Activated naive CD8-positive, alpha-beta T cell treated with anti-CD3 and anti-CD28 coated beads, Interleukin-2, amount 50 U/mL, for 24 hours (primary cell): Measurements from ENCODE around the gene PLEKHG3.
"Not testable (repeated sequence)": the region's sequence is repeated elsewhere in the genome, so short reads cannot be mapped to it uniquely, and the experiment has no call there.

ENCODE experiments used
- ATAC-seq: fragments of 150-1000 bp; cut with Tn5 transposase; one replicate; pipeline ENCODE4 v1.10.0; 2021
- DNase-seq: peaks from one replicate; pipeline ENCODE4 v3.0.0; 2021
- H3K27ac Mint-ChIP-seq: one replicate; pipeline ENCODE4 v1.8.0; 2021; ENCODE audit warnings: mild to moderate bottlenecking, mixed read lengths
- H3K27me3 Mint-ChIP-seq: one replicate; pipeline ENCODE4 v1.8.0; 2021; ENCODE audit warnings: mixed read lengths
- H3K36me3 Mint-ChIP-seq: one replicate; pipeline ENCODE4 v1.8.0; 2021; ENCODE audit warnings: low read depth, mixed read lengths
- H3K4me1 Mint-ChIP-seq: one replicate; pipeline ENCODE4 v1.8.0; 2021; ENCODE audit warnings: mixed read lengths
- H3K4me3 Mint-ChIP-seq: one replicate; pipeline ENCODE4 v1.8.0; 2021; ENCODE audit warnings: mild to moderate bottlenecking, moderate library complexity, mixed read lengths
- H3K9me3 Mint-ChIP-seq: one replicate; pipeline ENCODE4 v1.8.0; 2021; ENCODE audit warnings: mixed read lengths

The PLEKHG3 gene

DNA sequence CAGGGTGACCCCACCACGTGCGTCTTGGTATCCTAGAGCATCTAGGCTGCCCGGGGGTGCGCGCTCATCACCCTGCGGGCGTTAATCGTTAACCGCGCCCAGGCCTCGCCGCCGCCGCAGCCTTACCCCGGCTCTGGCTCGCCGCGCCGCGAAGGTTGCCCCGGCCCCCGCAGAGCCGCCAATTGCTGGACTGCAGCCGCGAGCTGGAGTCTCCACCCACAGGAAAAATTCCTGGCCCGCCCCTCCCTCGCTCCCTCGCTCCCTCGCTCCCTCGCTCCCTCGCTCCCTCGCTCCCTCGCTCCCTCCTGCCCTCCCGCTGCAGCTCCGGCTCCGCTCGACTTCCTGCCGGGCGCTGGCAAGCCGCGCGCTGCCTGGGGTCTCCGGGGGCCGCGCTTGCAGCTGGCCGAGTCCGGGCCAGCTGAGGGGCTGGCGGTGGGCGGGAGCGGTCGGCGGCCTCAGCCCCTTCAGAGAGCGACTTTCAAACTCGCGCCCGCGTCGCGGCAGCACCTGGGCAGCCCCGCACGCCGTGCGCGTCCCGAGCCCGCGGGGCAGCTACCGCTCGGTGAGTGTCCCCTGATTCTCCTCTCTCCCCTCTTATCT lies at the start of gene PLEKHG3:
Gene PLEKHG3, plus strand, starts transcription at position 282 of the 600 bp plus-strand sequence. CDS start 23,208 bp downstream, outside the sequence.
- Mint-ChIP-seq H3K27me3 (peaks cover 63% of the 10 kb centered on the region), H3K4me3 (peak within 1 kb of the TSS; percentile 61), H3K36me3 (no peaks in the 10 kb centered on the region), H3K9me3 (no peaks in the 10 kb centered on the region), H3K4me1 (peaks cover 36% of the 10 kb centered on the region), H3K27ac (no peak within 1 kb of the TSS)
- ATAC-seq (peak; percentile 27), DNase-seq (peak; percentile 32)

DNA sequence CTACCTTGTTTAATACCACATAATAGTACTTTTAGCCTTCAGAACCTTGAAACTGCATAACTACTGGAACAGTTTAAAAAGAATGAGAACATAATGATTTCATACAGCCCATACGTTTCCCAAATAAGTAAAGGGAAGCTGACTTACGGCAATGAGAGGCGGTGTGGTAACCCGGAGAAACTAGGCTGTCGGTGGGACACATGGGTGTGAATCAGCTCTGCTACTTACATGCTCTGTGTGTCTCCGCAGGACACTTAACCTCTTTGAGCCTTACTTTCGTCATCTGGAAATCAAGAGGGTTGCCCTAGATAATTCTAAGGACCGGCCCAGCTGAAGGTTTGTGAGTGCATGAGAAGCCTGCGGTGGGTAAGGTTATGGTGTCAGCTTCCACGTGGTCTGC lies 49.3 kb upstream of the PLEKHG3 start:
- ATAC-seq (no peak), DNase-seq (no peak)

DNA sequence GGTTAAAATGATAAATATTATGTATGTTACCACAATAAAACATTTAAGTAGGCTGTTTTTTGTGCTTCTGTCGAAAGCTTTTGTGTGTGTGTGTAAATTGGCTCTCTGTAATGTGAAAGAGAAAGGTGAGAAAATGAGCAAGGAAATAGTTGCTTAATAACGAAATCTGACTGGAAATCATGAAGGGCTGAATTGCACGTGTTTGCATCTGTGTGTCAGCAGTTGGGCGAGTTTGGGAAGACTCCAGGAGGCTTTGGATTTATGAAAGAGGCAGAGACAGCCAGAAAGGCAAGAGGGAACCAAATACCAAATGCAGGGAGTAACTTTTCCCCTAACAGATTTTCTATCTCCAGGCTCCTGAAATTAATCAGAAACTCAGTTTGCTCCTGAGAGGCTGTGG lies 47.2 kb upstream of the PLEKHG3 start:
- no peaks in the 10 kb centered on the region for H3K9me3 Mint-ChIP-seq
- peaks cover 18% of the 10 kb centered on the region for H3K4me1 Mint-ChIP-seq
- peaks cover 28% of the 10 kb centered on the region for H3K27me3 Mint-ChIP-seq
- ATAC-seq, result no peak
- no peaks in the 10 kb centered on the region for H3K36me3 Mint-ChIP-seq
- no peak overlapping the region for H3K27ac Mint-ChIP-seq
- no peak for DNase-seq
- H3K4me3 Mint-ChIP-seq, result no peak overlapping the region

More for the DNA sequence above, 49.3 kb upstream of the PLEKHG3 start:
- Mint-ChIP-seq H3K27ac (no peak overlapping the region), H3K4me3 (no peak overlapping the region), H3K36me3 (no peaks in the 10 kb centered on the region), H3K27me3 (peaks cover 18% of the 10 kb centered on the region), H3K4me1 (peaks cover 18% of the 10 kb centered on the region), H3K9me3 (no peaks in the 10 kb centered on the region)

DNA sequence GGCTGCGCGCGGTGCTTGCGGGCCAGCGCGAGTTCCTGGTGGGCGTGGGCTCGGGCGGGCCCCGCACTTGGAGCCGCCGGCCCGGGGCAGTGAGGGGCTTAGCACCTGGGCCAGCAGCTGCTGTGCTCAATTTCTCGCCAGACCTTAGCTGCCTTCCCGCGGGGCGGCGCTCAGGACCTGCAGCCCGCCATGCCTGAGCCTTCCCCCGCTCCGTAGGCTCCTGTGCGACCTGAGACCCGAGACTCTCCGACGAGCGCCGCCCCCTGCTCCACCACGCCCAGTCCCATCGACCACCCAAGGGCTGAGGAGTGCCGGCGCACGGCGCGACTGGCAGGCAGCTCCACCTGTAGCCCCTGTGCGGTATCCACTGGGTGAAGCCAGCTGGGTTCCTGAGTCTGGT lies 46.0 kb upstream of the PLEKHG3 start:
- DNase-seq (no peak), ATAC-seq (no peak)
- Mint-ChIP-seq H3K9me3 (no peaks in the 10 kb centered on the region), H3K4me3 (no peak overlapping the region), H3K36me3 (no peaks in the 10 kb centered on the region), H3K27ac (no peak overlapping the region), H3K27me3 (peaks cover 26% of the 10 kb centered on the region), H3K4me1 (peaks cover 18% of the 10 kb centered on the region)

DNA sequence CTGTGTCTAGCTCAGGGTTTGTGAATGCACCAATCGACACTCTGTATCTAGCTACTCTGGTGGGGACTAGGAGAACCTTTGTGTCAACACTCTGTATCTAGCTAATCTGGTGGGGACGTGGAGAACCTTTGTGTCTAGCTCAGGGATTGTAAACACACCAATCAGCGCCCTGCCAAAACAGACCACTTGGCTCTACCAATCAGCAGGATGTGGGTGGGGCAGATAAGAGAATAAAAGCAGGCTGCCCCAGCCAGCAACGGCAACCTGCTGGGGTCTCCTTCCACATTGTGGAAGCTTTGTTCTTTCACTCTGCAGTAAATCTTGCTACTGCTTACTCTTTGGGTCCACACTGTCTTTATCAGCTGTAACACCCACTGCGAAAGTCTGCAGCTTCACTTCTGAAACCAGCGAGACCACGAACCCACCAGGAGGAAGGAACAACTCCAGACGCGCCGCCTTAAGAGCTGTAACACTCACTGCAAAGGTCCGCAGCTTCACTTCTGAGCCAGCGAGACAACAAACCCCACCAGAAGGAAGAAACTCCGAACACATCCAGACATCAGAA lies 45.4 kb upstream of the PLEKHG3 start:
- not testable (repeated sequence) for H3K27ac Mint-ChIP-seq, H3K9me3 Mint-ChIP-seq, DNase-seq, ATAC-seq, H3K36me3 Mint-ChIP-seq
- Mint-ChIP-seq H3K27me3 (peaks cover 26% of the 10 kb centered on the region), H3K4me1 (peaks cover 17% of the 10 kb centered on the region), H3K4me3 (peak overlapping the region; percentile 68)

DNA sequence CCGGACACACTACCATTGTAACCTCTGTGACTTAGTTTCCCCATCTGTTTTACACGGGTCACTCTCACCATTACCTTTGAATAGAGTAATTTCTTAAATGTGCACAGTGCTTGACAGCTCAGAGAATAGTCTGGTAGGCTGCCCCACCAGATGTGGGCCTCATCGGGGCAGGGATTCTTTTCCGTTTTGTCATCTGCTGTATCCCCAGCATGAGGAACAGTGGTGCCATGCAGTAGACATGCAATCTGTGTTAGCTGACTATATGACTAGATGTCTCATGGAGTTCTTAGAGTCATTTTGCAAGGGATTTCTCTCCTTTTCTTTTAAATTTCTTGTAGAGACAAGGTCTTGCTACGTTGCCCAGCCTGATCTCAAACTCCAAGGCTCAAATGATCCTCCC lies 44.9 kb upstream of the PLEKHG3 start:
- no peaks in the 10 kb centered on the region for H3K36me3 Mint-ChIP-seq
- H3K9me3 Mint-ChIP-seq, result no peaks in the 10 kb centered on the region
- H3K4me3 Mint-ChIP-seq, result no peak overlapping the region
- peak; percentile 28 for ATAC-seq
- no peak overlapping the region for H3K27ac Mint-ChIP-seq
- DNase-seq, result no peak
- H3K27me3 Mint-ChIP-seq, result peaks cover 26% of the 10 kb centered on the region
- H3K4me1 Mint-ChIP-seq, result peaks cover 11% of the 10 kb centered on the region

DNA sequence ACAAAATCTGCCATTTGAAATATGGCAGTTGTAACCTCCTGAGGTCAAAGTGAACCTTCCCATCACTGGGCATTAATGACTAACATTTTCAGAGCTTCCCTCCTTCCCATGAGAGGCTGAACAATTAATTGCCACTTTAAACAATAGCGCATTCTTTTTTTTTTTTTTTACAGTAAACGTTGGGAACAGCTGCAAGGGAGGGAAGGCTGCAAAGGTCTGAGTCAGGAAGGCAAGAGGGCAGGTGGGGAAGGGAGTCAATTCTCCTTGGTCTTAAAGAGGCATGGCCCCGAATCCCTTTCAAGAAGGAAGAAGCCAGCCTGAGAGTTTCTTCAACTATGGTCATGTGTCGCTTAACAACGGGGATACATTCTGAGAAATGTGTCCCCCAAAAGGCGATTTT lies 41.0 kb upstream of the PLEKHG3 start:
- Mint-ChIP-seq H3K27me3 (peaks cover 24% of the 10 kb centered on the region), H3K27ac (no peak overlapping the region), H3K9me3 (no peaks in the 10 kb centered on the region), H3K4me1 (peaks cover 7% of the 10 kb centered on the region), H3K36me3 (no peaks in the 10 kb centered on the region), H3K4me3 (no peak overlapping the region)
- ATAC-seq, result no peak
- DNase-seq, result no peak

DNA sequence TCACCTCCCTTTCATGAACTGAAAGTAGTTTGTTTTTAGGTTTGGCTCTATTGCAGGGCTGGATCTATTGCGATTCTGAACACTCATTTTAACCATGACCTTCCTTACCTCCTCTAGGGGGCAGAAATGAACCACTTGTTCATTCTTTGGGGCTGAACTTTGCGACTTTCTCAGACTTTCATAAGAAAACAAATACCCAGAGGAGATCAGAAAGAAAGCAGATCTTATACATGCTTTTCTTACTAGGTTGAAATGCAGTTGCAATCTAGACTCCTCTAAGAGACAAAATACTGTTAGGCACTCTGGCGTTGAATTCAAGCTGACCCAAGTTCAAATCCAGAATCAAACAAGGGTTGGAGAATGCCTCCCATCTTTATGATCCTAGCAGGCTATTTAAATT lies 32.6 kb upstream of the PLEKHG3 start:
- no peak for DNase-seq
- ATAC-seq, result no peak
- H3K27me3 Mint-ChIP-seq, result peaks cover 6% of the 10 kb centered on the region
- no peaks in the 10 kb centered on the region for H3K36me3 Mint-ChIP-seq
- no peak overlapping the region for H3K27ac Mint-ChIP-seq
- peaks cover 16% of the 10 kb centered on the region for H3K4me1 Mint-ChIP-seq
- no peaks in the 10 kb centered on the region for H3K9me3 Mint-ChIP-seq
- no peak overlapping the region for H3K4me3 Mint-ChIP-seq

DNA sequence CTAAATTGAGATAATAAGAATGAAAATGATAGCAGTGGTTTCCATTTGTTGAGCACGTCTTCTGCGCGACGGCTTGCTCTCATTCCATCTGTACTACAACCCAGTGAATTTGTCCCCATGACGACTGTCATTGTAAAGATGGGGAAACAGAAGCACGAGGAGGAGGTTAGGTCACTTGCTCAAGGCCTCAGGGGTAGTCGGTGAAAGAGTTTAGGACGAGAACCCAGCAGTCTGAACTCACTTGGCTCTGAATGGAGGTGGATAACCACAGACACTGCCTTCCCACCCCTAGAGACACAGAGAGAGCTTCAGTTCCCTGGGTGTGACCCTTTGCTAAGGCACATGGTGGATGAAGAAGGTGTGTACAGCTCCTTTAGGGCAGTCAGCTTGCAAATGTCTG lies 30.9 kb upstream of the PLEKHG3 start:
- peaks cover 6% of the 10 kb centered on the region for H3K27me3 Mint-ChIP-seq
- DNase-seq (no peak), ATAC-seq (no peak)
- peaks cover 16% of the 10 kb centered on the region for H3K4me1 Mint-ChIP-seq
- no peak overlapping the region for H3K4me3 Mint-ChIP-seq
- H3K27ac Mint-ChIP-seq, result no peak overlapping the region
- H3K36me3 Mint-ChIP-seq, result no peaks in the 10 kb centered on the region
- H3K9me3 Mint-ChIP-seq, result no peaks in the 10 kb centered on the region

DNA sequence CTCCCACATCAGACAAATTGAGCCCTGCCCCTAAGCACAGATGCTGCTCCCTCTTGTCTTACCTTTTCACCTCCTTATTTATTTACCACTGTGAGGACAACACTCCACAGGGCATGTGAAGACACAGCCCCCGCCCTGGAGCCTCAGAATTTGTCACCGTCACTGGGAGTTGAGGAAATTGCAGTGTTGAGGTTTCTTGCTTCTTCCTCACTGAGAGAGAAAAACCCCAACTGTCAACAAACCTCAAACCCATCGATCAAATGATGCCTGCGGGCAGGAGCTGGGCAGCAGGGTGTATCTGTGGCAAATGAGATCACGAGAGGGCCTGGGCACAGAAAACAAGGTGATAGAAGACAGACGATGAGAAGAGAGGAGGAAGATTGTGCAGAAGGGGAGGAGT lies 30.5 kb upstream of the PLEKHG3 start:
- H3K36me3 Mint-ChIP-seq, result no peaks in the 10 kb centered on the region
- peak overlapping the region; percentile 23 for H3K27ac Mint-ChIP-seq
- DNase-seq, result peak; percentile 5
- no peak overlapping the region for H3K4me3 Mint-ChIP-seq
- peak; percentile 39 for ATAC-seq
- H3K4me1 Mint-ChIP-seq, result peaks cover 16% of the 10 kb centered on the region
- H3K9me3 Mint-ChIP-seq, result no peaks in the 10 kb centered on the region
- H3K27me3 Mint-ChIP-seq, result peaks cover 6% of the 10 kb centered on the region

DNA sequence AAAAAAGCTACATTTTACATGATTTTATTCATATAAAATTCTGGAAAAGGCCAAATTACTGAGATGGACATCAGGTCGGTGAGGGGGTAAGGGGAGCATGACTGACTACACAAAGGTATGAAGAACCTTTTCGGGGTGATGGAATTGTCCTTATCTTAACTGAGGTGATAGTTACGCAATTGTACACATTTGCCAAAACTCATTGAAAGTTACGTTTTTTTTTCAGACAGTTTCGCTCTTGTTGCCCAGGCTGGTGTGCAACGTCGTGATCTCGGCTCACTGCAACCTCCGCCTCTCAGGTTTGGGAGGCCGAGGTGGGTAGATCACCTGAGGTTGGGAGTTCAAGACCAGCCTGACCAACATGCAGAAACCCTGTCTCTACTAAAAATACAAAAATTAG lies 29.4 kb upstream of the PLEKHG3 start:
- Mint-ChIP-seq H3K27me3 (peaks cover 6% of the 10 kb centered on the region), H3K9me3 (no peaks in the 10 kb centered on the region)
- no peak for DNase-seq

DNA sequence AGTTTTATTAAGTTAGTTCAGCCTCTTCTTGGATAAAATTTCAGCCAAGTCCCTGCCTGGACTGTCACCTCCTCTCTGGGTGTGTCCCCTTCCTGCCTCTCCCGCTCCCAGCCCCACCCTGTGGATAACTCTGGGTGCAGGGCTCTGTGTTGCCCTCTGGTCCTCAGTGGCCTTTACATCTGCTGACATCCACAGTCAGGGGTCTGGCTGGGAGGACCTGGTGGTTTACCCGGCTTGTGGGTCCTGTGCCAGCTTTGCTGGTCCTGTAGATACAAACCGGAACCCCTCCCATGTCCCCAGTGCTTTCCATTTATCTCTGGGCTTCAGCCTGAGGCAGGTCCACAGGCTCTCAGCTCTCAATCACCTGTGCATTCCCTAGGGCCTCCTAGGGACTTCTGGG lies 28.9 kb upstream of the PLEKHG3 start:
- Mint-ChIP-seq H3K27me3 (peaks cover 6% of the 10 kb centered on the region), H3K4me1 (peaks cover 16% of the 10 kb centered on the region), H3K27ac (no peak overlapping the region), H3K4me3 (no peak overlapping the region), H3K9me3 (no peaks in the 10 kb centered on the region), H3K36me3 (no peaks in the 10 kb centered on the region)
- ATAC-seq (no peak), DNase-seq (no peak)

More for the DNA sequence above, 29.4 kb upstream of the PLEKHG3 start:
- no peak overlapping the region for H3K27ac Mint-ChIP-seq
- no peaks in the 10 kb centered on the region for H3K36me3 Mint-ChIP-seq
- no peak overlapping the region for H3K4me3 Mint-ChIP-seq
- ATAC-seq, result no peak
- peaks cover 16% of the 10 kb centered on the region for H3K4me1 Mint-ChIP-seq

DNA sequence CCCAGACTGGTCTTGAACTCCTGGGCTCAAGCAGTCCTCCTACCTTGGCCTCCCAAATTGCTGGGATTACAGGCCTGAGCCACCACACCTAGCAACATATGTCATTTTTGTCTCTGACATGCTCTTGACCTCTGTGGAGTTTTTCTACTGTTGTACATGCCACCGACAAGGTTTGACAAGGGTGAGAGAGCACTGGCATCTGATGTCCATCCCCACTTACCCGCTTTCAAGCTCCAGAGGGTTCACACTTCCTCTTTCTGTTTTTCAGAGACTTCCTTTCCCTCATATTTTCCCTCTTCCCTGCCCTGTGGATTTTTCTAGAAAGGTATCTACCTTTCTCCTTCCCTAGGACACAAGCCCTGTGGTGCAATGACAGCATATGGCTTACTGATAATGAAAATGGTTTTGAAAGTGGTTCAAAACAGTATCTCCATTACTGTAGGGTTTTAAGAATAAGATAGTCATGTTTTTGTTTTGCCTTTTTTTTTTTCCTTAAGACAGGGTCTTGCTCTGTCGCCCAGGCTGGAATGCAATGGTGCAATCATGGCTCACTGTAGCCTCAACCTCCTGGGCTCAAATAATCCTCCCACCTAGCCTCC lies 27.7 kb upstream of the PLEKHG3 start:
- peaks cover 6% of the 10 kb centered on the region for H3K27me3 Mint-ChIP-seq
- ATAC-seq (no peak), DNase-seq (no peak)
- H3K4me1 Mint-ChIP-seq, result peaks cover 16% of the 10 kb centered on the region
- no peak overlapping the region for H3K27ac Mint-ChIP-seq
- H3K36me3 Mint-ChIP-seq, result no peaks in the 10 kb centered on the region
- H3K9me3 Mint-ChIP-seq, result no peaks in the 10 kb centered on the region
- H3K4me3 Mint-ChIP-seq, result no peak overlapping the region

DNA sequence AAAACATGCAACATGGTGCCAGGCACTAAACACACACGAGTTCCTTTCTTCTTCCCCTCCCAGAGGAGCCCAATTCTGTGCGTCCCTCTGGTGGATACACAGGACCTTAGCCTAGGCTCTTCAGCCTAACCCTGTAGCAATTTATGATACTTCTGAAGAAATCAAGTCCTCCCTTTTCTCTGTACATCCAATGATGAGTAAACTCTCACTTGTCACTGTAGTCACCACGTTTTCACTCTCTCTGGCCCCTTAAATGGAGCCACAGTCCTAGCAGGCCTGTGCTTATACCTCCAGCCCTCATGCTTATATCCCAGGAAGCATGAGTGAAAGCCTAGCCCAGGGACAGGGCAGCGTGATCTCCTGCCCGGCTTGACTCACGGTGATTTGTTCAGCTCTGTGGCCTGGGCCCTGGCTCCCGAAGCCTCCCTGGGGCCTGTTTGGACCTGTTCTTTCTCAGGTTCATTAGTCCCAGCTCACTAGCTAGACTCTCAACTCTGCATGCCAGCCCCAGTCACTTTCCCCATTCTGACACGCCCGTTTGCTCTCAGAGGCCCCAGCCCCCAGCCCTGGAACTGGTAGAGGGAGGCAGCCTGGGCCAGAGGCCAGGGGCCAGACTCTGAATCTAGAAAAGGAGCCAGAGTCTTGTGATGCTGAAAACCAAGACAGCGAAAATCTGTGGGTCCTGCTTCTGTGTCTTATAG lies 24.1 kb upstream of the PLEKHG3 start:
- no peak overlapping the region for H3K4me3 Mint-ChIP-seq
- H3K27me3 Mint-ChIP-seq, result peaks cover 2% of the 10 kb centered on the region

DNA sequence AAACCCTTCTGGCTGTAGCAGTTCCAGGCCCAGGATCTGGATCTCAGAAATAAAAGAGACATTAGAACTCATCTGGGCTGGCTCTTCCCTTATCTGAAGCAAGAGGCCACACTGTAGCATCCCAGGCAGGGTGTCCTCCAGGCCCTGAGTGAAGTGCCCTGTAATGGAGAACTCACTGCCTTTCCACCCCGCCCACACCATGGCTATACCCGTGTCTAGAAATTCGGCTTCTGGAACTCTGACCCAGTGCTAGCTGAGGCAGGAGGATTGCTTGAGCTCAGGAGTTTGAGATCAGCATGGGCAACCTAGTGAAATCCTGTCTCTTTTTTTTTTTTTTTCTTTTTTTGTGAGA lies 23.5 kb upstream of the PLEKHG3 start:
- no peak for ATAC-seq
- Mint-ChIP-seq H3K36me3 (no peaks in the 10 kb centered on the region), H3K4me1 (no peaks in the 10 kb centered on the region), H3K27me3 (peaks cover 2% of the 10 kb centered on the region), H3K27ac (no peak overlapping the region), H3K4me3 (no peak overlapping the region), H3K9me3 (no peaks in the 10 kb centered on the region)
- no peak for DNase-seq

More for the DNA sequence above, 24.1 kb upstream of the PLEKHG3 start:
- H3K9me3 Mint-ChIP-seq, result no peaks in the 10 kb centered on the region
- no peak for DNase-seq
- H3K27ac Mint-ChIP-seq, result no peak overlapping the region
- no peaks in the 10 kb centered on the region for H3K36me3 Mint-ChIP-seq
- H3K4me1 Mint-ChIP-seq, result no peaks in the 10 kb centered on the region
- no peak for ATAC-seq
